Stimulated activated CD4-positive, alpha-beta T cell treated with anti-CD3 and anti-CD28 coated beads, Interleukin-1b, Interleukin-23, amount 100 ng/mL, for 4 hours (primary cell): ENCODE data around the gene CGB2.
"Not testable (repeated sequence)": the region's sequence is repeated elsewhere in the genome, so short reads cannot be mapped to it uniquely, and the experiment has no call there.

Experiments used
- DNase-seq, 2 donors: peaks; one replicate each; pipeline ENCODE4 v3.0.0-alpha.2; 2020; ENCODE audit warnings: low read depth in 2 of 2

CGB2 gene

GRCh38 chr19:49010453-49010852 lies 21.2 kb upstream of the CGB2 start:
- DNase-seq = no peak

GRCh38 chr19:49011194-49011593 lies 20.5 kb upstream of the CGB2 start:
- DNase-seq = no peak

DNA sequence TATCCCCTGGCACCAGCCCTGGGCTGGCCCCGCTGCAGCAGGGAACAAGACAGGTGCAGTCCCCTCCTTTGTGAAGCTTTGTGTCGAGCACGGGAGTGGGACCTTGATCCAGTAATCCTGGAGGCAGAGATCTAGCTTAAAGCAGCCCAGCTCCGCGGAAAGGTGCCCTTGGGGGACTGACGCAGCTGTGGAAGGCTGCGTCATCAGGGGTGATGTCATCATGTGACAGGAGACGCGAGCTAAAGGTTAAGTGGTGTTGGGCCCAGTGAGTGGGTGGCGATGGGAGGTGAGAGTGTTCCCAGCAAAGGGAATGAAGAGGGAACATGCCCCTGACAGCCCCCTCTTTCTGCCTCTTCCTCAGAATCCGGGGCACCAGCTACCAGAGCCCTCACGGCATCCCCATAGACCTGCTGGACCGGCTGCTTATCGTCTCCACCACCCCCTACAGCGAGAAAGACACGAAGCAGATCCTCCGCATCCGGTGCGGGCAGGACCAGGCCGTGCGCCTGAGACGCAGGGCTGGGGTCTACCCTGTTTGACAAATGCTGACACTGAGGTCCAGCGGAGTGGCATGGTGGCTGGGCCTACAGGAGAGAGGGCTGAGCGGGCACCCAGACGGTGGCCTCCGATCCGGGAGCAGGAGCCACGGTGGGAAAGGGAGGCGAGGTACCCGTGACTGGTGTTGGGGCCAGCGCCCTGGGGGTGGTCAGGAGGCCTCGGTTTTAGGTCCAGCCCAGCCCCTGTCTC lies 17.4 kb upstream of the CGB2 start:
- no peak for DNase-seq

DNA sequence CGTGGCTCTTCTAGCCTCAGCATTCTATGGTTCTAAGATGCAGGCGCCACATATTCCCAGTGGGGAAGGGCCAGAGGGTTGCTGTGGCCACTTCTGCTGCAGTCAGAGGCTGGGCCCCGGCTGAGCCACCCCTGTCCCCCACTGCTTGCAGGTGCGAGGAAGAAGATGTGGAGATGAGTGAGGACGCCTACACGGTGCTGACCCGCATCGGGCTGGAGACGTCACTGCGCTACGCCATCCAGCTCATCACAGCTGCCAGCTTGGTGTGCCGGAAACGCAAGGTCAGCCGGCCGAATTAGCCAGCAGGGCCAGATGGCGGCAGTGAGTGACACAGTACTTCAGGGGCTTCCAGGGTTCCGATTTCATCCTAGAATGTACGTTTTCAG lies 16.8 kb upstream of the CGB2 start:
- no peak for DNase-seq

GRCh38 chr19:49016067-49016839 lies 15.4 kb upstream of the CGB2 start:
- DNase-seq = no peak

- no peak for DNase-seq
Measured at GRCh38 chr19:49017041-49017665, 14.5 kb upstream of the CGB2 start, which contains the start of gene LHB. TSS of gene LHB (minus strand) at chr19:49017091. CDS start at chr19:49017081, 10 bp downstream.

DNA sequence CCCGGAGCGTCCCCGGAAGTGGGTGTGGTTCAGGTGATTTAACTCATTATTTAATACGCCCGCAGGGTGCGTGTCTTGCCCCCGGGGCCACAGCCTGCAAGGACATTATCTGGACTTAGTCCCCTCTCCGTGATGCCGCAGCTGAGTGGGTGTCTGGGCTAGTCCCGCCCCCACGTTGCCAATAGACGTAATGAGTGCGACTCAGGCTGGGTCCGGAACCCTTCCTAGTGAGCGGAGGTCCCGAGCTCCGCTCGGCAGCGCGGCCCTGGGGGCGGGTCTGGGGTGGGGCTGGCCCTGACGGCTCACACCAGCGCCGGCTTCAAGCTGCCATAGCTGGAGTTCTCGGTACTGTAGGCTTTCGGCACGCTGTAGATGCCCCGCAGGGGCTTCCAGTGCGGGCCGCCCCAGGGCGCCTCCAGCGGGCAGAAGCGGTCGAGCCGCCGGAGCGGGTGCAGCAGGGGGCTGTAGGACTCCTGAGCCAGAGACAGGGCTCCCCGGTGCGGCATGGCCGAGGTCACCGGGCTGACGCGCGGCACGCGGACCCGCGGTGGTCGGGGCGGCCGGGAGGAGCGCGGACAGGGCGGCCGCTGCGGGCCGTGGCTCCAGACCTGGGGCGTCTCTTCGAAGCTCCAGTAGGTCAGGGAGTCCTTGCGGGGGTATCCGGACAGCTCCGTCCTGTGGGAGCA lies 13.9 kb upstream of the CGB2 start:
- peak; percentile 43 to 51 for DNase-seq

- DNase-seq = not testable (repeated sequence)
Measured at GRCh38 chr19:49018388-49019241, 13.1 kb upstream of the CGB2 start.

- peak; percentile 47 to 64 for DNase-seq
Measured at GRCh38 chr19:49019242-49019932, 12.3 kb upstream of the CGB2 start.

- DNase-seq = no peak
Measured at GRCh38 chr19:49020342-49020741, 11.3 kb upstream of the CGB2 start.

DNA sequence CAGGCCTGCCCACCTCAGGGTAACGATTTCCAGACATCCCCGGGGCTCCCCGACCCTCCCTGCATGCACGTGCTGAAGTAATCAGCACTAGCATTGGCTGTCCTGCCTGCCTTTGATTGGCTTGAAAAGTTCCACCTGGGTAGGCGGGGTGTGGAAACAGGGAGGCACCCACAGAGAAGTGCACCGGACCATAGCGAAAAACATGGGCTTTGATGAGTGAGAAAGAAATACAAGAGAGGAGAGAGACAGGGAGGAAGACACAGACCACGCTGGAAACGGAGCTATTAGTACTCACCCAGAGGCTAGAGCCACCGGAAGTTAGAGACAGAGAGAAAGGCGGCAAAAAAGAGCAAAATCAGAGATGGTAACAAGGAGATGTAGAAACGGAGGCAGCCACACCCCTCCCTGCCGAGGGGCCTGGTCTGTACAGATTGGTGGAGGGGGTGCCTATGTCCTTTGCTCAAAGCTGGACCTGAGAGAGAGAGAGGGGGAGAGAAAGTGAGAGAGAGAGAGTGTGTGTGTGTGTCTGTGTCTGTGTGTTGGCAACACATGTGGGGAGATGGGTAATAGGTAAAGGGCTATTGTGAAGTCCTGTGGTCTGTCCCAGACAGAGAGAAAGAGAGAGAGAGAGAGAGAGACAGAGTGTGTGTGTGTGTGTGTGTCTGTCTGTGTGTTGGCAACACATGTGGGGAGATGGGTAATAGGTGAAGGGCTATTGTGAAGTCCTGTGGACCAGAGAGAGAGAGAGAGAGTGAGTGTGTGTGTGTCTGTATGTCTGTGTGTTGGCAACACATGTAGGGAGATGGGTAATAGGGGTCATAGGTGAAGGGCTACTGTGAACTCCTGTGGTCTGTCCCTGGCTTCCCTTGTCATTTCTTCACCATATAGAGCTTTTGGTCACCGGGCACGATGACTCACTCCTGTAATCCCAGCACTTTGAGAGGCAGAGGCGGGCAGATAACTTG lies 10.5 kb upstream of the CGB2 start:
- DNase-seq = no peak

DNA sequence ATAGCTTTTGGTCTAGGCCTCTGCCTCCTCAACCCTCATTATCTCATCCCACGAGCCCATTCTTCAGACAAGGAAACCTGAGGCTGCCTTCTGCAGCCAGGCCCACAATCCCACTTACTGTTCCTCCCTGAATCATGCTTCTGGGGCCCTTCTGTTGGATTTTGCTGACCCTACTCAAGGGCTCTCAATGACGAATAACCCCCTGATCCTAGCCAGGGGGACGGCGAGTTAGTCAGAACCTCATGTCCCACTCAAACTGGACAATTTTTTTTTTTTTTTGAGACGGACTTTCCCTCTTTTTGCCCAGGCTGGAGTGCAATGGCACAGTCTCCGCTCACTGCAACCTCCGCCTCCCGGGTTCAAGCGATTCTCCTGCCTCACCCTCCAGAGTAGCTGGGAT lies 9.6 kb upstream of the CGB2 start:
- DNase-seq = no peak

GRCh38 chr19:49024233-49024632 lies 7.5 kb upstream of the CGB2 start, which contains the start of gene CGB3:
TSS of gene CGB3 (minus strand) at chr19:49024333. CDS start at chr19:49023971, 362 bp downstream.
- not testable (repeated sequence) for DNase-seq

DNA sequence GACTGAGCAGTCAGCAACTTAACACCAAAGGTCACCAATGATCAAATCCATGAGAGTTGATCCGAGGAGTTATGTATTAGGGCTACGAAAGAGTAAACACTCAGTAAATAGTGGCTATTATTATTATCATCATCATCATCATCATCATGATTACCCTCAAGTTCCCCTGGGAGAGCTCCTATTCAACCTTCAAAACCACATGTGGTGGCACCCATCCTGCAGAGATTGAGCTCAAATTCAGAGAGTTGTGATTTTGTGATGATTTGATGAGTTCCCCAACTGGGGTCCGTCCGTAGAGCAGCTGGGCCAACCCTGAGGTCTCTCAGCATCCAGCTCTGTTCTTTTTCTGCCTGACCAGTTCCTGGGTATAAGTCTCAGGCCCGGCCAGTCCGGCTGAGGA lies 6.6 kb upstream of the CGB2 start:
- not testable (repeated sequence) for DNase-seq

DNA sequence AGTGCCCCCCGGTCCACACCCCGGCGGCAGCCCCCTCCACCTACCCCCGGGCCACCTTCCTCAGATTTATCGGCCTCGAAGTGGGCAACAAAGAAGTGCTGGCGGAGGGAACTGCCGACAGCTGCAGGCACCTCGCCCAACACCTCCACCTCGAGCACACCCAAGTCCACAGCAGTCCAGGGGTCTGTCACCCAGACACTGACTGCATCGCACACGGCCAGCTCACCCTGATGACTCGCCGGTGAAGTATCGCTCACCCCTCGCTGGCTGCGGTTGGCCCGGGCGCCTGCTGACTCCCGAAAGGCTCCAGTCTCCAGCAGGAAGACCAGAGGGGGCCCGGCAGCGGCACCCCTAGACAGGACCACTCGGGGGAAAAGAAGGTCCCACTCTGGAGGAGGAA lies 6.1 kb upstream of the CGB2 start:
- DNase-seq = not testable (repeated sequence)

DNA sequence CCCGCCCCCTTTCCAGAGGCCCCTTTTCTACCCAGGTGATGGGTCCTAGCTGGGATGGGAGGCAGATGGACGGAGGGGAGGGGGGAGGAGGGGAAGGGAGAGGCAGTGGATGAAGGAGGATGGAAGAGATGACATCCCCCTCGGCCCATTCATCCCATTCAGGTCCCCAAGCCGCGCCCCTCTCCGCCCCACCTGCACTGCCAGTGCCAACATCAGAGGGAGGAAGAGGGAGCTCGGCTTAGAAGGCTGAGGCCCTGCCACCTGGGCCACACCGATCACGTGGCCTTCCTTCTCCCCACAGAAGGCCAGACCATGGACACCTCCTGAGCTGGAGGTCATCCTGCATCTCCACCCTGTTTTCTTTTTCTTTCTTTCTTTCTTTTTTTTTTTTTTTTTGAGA lies 3.0 kb upstream of the CGB2 start:
- not testable (repeated sequence) for DNase-seq

DNA sequence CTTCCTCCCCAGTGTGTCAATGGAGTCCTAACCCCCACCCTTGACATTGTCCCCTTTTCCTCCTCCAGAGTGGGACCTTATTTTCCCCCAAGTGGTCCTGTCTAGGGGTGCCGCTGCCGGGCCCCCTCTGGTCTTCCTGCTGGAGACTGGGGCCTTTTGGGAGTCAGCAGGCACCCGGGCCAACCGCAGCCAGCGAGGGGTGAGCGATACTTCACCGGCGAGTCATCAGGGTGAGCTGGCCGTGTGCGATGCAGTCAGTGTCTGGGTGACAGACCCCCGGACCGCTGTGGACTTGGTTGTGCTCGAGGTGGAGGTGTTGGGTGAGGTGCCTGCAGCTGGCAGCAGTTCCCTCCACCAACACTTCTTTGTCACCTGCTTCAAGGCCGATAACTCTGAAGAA lies 1.9 kb upstream of the CGB2 start:
- not testable (repeated sequence) for DNase-seq

GRCh38 chr19:49030323-49030722 lies 1.4 kb upstream of the CGB2 start:
- DNase-seq = not testable (repeated sequence)

DNA sequence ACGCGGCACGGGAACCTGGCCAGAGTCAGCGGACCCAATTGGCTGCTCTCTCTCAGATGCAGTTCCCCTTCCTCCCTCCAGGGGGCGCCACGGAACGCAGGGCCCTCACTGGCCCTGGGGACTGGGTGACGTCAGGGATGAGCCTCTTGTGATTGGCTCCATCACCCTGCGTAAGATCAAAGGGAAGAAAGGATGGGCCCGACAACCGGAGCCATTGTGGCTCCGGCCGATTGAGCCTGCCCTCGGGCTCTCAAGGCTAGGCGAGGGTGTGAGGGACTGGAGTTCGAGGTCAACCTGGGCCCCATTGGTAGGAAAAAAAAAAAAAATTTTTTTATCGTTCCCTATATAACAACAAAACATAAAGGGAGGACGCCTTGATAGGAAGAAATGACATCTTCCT lies 5.1 kb downstream of the CGB2 start, which contains the start of gene CGB1:
TSS of gene CGB1 (minus strand) at position 81 of the 400 bp plus-strand sequence. CDS start 184 bp downstream, outside the sequence.
- DNase-seq = not testable (repeated sequence)
